Stimulated activated CD8-positive, alpha-beta memory T cell treated with anti-CD3 and anti-CD28 coated beads, Interleukin-7, amount 100 ng/mL, for 4 hours (primary cell): ENCODE data around the gene RPL31.

ENCODE experiments used
- DNase-seq, 2 donors: peaks; one replicate each; pipeline ENCODE4 v3.0.0-alpha.2; 2020; ENCODE audit warnings: low read depth in 2 of 2

The RPL31 gene

GRCh38 chr2:100993294-100993693 is 8.8 kb upstream of the RPL31 start:
- no peak for DNase-seq

GRCh38 chr2:100995309-100996075 is 6.6 kb upstream of the RPL31 start:
- no peak for DNase-seq

GRCh38 chr2:100997509-100998234 is 4.4 kb upstream of the RPL31 start:
- DNase-seq = no peak

GRCh38 chr2:100998235-100998573 is 3.9 kb upstream of the RPL31 start:
- DNase-seq = no peak

- no peak for DNase-seq
Measured at GRCh38 chr2:100999995-101000394, 2.1 kb upstream of the RPL31 start.

- no peak for DNase-seq
Measured at GRCh38 chr2:101002562-101003277, 631 bp downstream of the RPL31 start.

- DNase-seq = no peak
Measured at GRCh38 chr2:101003278-101003775, 1.2 kb downstream of the RPL31 start.

- DNase-seq = no peak
Measured at GRCh38 chr2:101004620-101005325, 2.7 kb downstream of the RPL31 start.

GRCh38 chr2:101006065-101006715 is 4.1 kb downstream of the RPL31 start:
- DNase-seq = no peak

GRCh38 chr2:101007415-101008345 is 5.6 kb downstream of the RPL31 start:
- DNase-seq = no peak

- no peak for DNase-seq
Measured at GRCh38 chr2:101011152-101011551, 9.1 kb downstream of the RPL31 start.

- no peak for DNase-seq
Measured at GRCh38 chr2:101012054-101012705, 10.1 kb downstream of the RPL31 start.

- DNase-seq = no peak
Measured at GRCh38 chr2:101012706-101013181, 10.7 kb downstream of the RPL31 start.

GRCh38 chr2:101014264-101014857 is 12.3 kb downstream of the RPL31 start:
- no peak for DNase-seq

GRCh38 chr2:101017371-101017770 is 15.3 kb downstream of the RPL31 start:
- no peak for DNase-seq

- no peak for DNase-seq
Measured at GRCh38 chr2:101018934-101019333, 16.8 kb downstream of the RPL31 start.

- DNase-seq = no peak
Measured at GRCh38 chr2:101022221-101022620, 20.1 kb downstream of the RPL31 start.

- DNase-seq = no peak
Measured at GRCh38 chr2:101023327-101024107, 21.4 kb downstream of the RPL31 start.
